CD14-positive monocyte (primary cell): Measurements from ENCODE around the gene CTXN1. TPM values are rescaled to one million over a fixed set of nuclear protein-coding genes. Genes with fewer than 3 reads are reported as not detected.

ENCODE experiments used
- DNase-seq, 3 donors: peaks; one replicate each; pipeline ENCODE4 v3.0.0-alpha.2; 2011 to 2022
- H2AFZ ChIP-seq: 2 replicates; pipeline ENCODE4 v1.6.0; 2012; ENCODE audit warnings: mild to moderate bottlenecking, low read depth, low read length, inconsistent platforms; ENCODE audit not compliant: insufficient read depth, poor library complexity, severe bottlenecking
- H3K27ac ChIP-seq, 2 donors: 1 replicate in 1 of 2; 2 replicates in 1 of 2; pipeline ENCODE4 v1.5.1; 2012 to 2013; ENCODE audit warnings: low read length in 2 of 2, control low read depth in 1 of 2, inconsistent platforms in 1 of 2, low read depth in 1 of 2, mild to moderate bottlenecking in 1 of 2
- H3K27me3 ChIP-seq, 2 donors: one replicate each; pipeline versions ENCODE4 v1.6.0 to v1.6.1; 2011 to 2013; ENCODE audit warnings: low read length in 2 of 2; ENCODE audit not compliant: control insufficient read depth in 2 of 2, insufficient read depth in 2 of 2
- H3K36me3 ChIP-seq, 2 donors: replicated peaks in 1 of 2; 1 replicate in 1 of 2; 2 replicates in 1 of 2; pipeline versions ENCODE4 v1.5.1 to v1.6.1; 2012 to 2013; ENCODE audit warnings: low read length in 2 of 2, control low read depth in 1 of 2, inconsistent platforms in 1 of 2, mild to moderate bottlenecking in 1 of 2; ENCODE audit not compliant: insufficient read depth in 2 of 2, control insufficient read depth in 1 of 2
- H3K4me1 ChIP-seq, 2 donors: 1 replicate in 1 of 2; 2 replicates in 1 of 2; pipeline versions ENCODE4 v1.5.1 to v1.6.1; 2012 to 2013; ENCODE audit warnings: low read length in 2 of 2, control low read depth in 1 of 2, inconsistent platforms in 1 of 2, mild to moderate bottlenecking in 1 of 2, moderate library complexity in 1 of 2; ENCODE audit not compliant: insufficient read depth in 2 of 2, control insufficient read depth in 1 of 2
- H3K4me2 ChIP-seq: replicated peaks from 2 replicates; pipeline ENCODE3; 2012; ENCODE audit warnings: low read length, moderate library complexity, mild to moderate bottlenecking; ENCODE audit not compliant: poor library complexity, severe bottlenecking; ENCODE audit errors: extremely low read depth
- H3K4me3 ChIP-seq, 3 experiments: fragments of 200-600 bp in 1 of 3; sonication (generic) in 1 of 3; replicated peaks in 1 of 3; 1 replicate in 2 of 3; 2 replicates in 1 of 3; pipeline ENCODE4 v1.5.1; 2011 to 2013; ENCODE audit warnings: low read length in 3 of 3, mild to moderate bottlenecking in 3 of 3, control low read depth in 2 of 3, low read depth in 2 of 3, inconsistent platforms in 1 of 3, moderate library complexity in 1 of 3
- H3K79me2 ChIP-seq: 2 replicates; pipeline ENCODE4 v1.6.0; 2012; ENCODE audit warnings: mild to moderate bottlenecking, control low read depth, inconsistent platforms, low read length, moderate library complexity; ENCODE audit not compliant: insufficient read depth
- H3K9ac ChIP-seq: 2 replicates; pipeline ENCODE4 v1.6.0; 2017; ENCODE audit warnings: low read length, mild to moderate bottlenecking; ENCODE audit not compliant: insufficient read depth, poor library complexity, severe bottlenecking
- H3K9me3 ChIP-seq, 2 donors: replicated peaks in 1 of 2; 1 replicate in 1 of 2; 2 replicates in 1 of 2; pipeline versions ENCODE4 v1.5.1 to v1.6.1; 2012 to 2013; ENCODE audit warnings: low read length in 2 of 2, control low read depth in 1 of 2; ENCODE audit not compliant: control insufficient read depth in 1 of 2, insufficient read depth in 1 of 2
- H4K20me1 ChIP-seq: 2 replicates; pipeline ENCODE4 v1.6.0; 2012; ENCODE audit warnings: mild to moderate bottlenecking, low read length, control low read depth, moderate library complexity; ENCODE audit not compliant: insufficient read depth
- H3K27ac Mint-ChIP-seq, 7 donors: one replicate each; pipeline ENCODE4 v1.8.0; 2020; ENCODE audit warnings: mild to moderate bottlenecking in 7 of 7, mixed read lengths in 7 of 7, moderate library complexity in 6 of 7, inconsistent platforms in 2 of 7
- H3K27me3 Mint-ChIP-seq, 3 donors: one replicate each; pipeline ENCODE4 v1.8.0; 2021 to 2022; ENCODE audit warnings: low read depth in 3 of 3, mild to moderate bottlenecking in 3 of 3, mixed read lengths in 3 of 3, moderate library complexity in 3 of 3, inconsistent platforms in 1 of 3
- H3K36me3 Mint-ChIP-seq, 2 donors: one replicate each; pipeline ENCODE4 v1.8.0; 2020; ENCODE audit warnings: mixed read lengths in 2 of 2, inconsistent platforms in 1 of 2, mild to moderate bottlenecking in 1 of 2
- H3K4me1 Mint-ChIP-seq: one replicate; pipeline ENCODE4 v1.8.0; 2020; ENCODE audit warnings: mild to moderate bottlenecking, mixed read lengths
- H3K4me3 Mint-ChIP-seq, 2 donors: one replicate each; pipeline ENCODE4 v1.8.0; 2020; ENCODE audit warnings: mild to moderate bottlenecking in 2 of 2, mixed read lengths in 2 of 2, moderate library complexity in 1 of 2
- H3K9me3 Mint-ChIP-seq, 7 donors: one replicate each; pipeline ENCODE4 v1.8.0; 2020 to 2022; ENCODE audit warnings: mixed read lengths in 7 of 7, mild to moderate bottlenecking in 6 of 7, moderate library complexity in 6 of 7, inconsistent platforms in 2 of 7
- CTCF ChIP-seq: fragments of 200-600 bp; IDR thresholded peaks from one replicate; pipeline ENCODE4 v1.8.0; 2022; ENCODE audit warnings: antibody characterized with exemption, mild to moderate bottlenecking
- WGBS: methylation state at CpG from one replicate; pipeline ENCODE4 v1.1.5; 2013; ENCODE audit warnings: missing lambda C conversion rate; ENCODE audit not compliant: insufficient coverage; 5-methylcytosine and 5-hydroxymethylcytosine counted together
- intact Hi-C, 2 donors: fragments of 100-400 bp; cut with micrococcal nuclease; formaldehyde crosslinking; loops; one replicate each; pipeline versions ENCODE4 v1.15.0 to v1.15.1; 2023
- polyA plus RNA-seq, 3 donors: library from polyadenylated mRNA; depleted of rRNA in 1 of 3; unstranded in 2 of 3; stranded (reverse) in 1 of 3; fragments of 300-500 nt in 2 of 3; fragments of >200 nt in 1 of 3; fragmentation: Illumina TruSeq in 2 of 3; gene quantifications; 1 replicate in 2 of 3; 2 replicates in 1 of 3; pipeline ENCODE4 v1.2.3, GENCODE V29; 2012 to 2021

The CTXN1 gene
- polyA plus RNA-seq, 3 donors = not detected

- intact Hi-C loops = loop anchor here in 1 of 2 donors (2.0 to 10.0 kb wide), 2 partner anchors 13 to 271 kb away; partner anchors contain the start of genes PCP2 and STXBP2
- Histone ChIP-seq H3K4me3 (no peak overlapping the region), H3K9ac (no peak overlapping the region), H4K20me1 (peaks cover 67% of the 10 kb centered on the region), H3K79me2 (peaks cover 39% of the 10 kb centered on the region), H3K4me2 (no peak overlapping the region), H3K9me3 (no peaks in the 10 kb centered on the region), H3K27me3 (no peaks in the 10 kb centered on the region), H3K27ac (no peak overlapping the region), H3K36me3 (peaks cover 25 to 34% of the 10 kb centered on the region in 2 donors), H3K4me1 (peaks cover 19 to 26% of the 10 kb centered on the region in 2 donors), H2AFZ (no peak overlapping the region)
- TF ChIP-seq CTCF = no peak
- peaks cover 0 to 3% (median 2%) of the 10 kb centered on the region in 3 donors for H3K27me3 Mint-ChIP-seq
- peaks cover 21 to 43% of the 10 kb centered on the region in 2 donors for H3K36me3 Mint-ChIP-seq
- DNase-seq = no peak
- H3K4me1 Mint-ChIP-seq = peaks cover 24% of the 10 kb centered on the region
- H3K9me3 Mint-ChIP-seq = peaks cover 0 to 3% (median 0%) of the 10 kb centered on the region in 7 donors
- H3K27ac Mint-ChIP-seq = peak overlapping the region in 4 of 7 donors; percentile 17 to 53 (median 30)
- H3K4me3 Mint-ChIP-seq = no peak overlapping the region
- WGBS = 98% methylated on average over 5 of the region's 10 CpGs
Measured at GRCh38 chr19:7905859-7906258, 20.1 kb downstream of the CTXN1 start.

- H3K4me3 ChIP-seq = peak overlapping the region in 1 of 3 experiments; percentile 88
- no peak overlapping the region for H2AFZ ChIP-seq
- Mint-ChIP-seq H3K9me3 (peaks cover 0 to 3% (median 0%) of the 10 kb centered on the region in 7 donors), H3K4me1 (peaks cover 24% of the 10 kb centered on the region), H3K4me3 (peak overlapping the region; percentile 81 to 87), H3K36me3 (peaks cover 15 to 37% of the 10 kb centered on the region in 2 donors), H3K27me3 (peaks cover 0 to 3% (median 3%) of the 10 kb centered on the region in 3 donors), H3K27ac (peak overlapping the region in 6 of 7 donors; percentile 46 to 94 (median 86))
- H3K36me3 ChIP-seq = peaks cover 19 to 28% of the 10 kb centered on the region in 2 donors
- H4K20me1 ChIP-seq = peaks cover 61% of the 10 kb centered on the region
- intact Hi-C loops = loop anchor here in 1 of 2 donors (2.0 to 10.0 kb wide), 2 partner anchors 14 to 270 kb away; partner anchors contain the start of genes PCP2 and STXBP2
- peak overlapping the region; percentile 90 for H3K4me2 ChIP-seq
- DNase-seq = no peak
- 98% methylated on average over 5 of the region's 10 CpGs for WGBS
- no peak for TF ChIP-seq CTCF
- H3K9ac ChIP-seq = no peak overlapping the region
- peaks cover 19 to 26% of the 10 kb centered on the region in 2 donors for H3K4me1 ChIP-seq
- H3K27ac ChIP-seq = peak overlapping the region in 1 of 2 donors; percentile 78
- H3K9me3 ChIP-seq = no peaks in the 10 kb centered on the region
- peaks cover 39% of the 10 kb centered on the region for H3K79me2 ChIP-seq
- H3K27me3 ChIP-seq = no peaks in the 10 kb centered on the region
Measured at GRCh38 chr19:7905268-7905667, 20.7 kb downstream of the CTXN1 start.
